GM19468 (cell line): Measurements from ENCODE around the gene KIRREL3.

ENCODE experiments used
- ATAC-seq: cut with Tn5 transposase; IDR thresholded peaks from one replicate; pipeline ENCODE4 v1.9.1; 2021; ENCODE audit warnings: mild to moderate bottlenecking, moderate library complexity, moderate number of reproducible peaks; ENCODE audit not compliant: unreplicated experiment; ENCODE audit errors: extremely low read depth

Gene KIRREL3

GRCh38 chr11:126658306-126659056 lies 342.1 kb downstream of the KIRREL3 start:
- ATAC-seq, result no peak

DNA sequence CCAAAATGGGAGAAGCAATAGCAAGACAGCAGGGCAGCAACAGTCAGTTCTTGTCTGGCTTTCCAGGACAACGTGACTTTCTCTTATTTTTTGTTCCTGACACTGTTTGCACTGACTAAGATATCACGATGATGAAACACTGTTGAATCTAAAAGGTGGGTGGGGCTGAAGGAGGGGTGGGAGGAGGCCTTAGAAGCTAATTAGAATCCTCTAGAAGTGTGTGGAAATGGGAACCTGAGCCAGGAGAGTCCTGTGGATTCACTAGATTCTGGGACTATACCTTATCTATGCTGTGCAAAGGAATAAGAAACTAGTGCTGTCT lies 344.8 kb downstream of the KIRREL3 start:
- no peak for ATAC-seq

DNA sequence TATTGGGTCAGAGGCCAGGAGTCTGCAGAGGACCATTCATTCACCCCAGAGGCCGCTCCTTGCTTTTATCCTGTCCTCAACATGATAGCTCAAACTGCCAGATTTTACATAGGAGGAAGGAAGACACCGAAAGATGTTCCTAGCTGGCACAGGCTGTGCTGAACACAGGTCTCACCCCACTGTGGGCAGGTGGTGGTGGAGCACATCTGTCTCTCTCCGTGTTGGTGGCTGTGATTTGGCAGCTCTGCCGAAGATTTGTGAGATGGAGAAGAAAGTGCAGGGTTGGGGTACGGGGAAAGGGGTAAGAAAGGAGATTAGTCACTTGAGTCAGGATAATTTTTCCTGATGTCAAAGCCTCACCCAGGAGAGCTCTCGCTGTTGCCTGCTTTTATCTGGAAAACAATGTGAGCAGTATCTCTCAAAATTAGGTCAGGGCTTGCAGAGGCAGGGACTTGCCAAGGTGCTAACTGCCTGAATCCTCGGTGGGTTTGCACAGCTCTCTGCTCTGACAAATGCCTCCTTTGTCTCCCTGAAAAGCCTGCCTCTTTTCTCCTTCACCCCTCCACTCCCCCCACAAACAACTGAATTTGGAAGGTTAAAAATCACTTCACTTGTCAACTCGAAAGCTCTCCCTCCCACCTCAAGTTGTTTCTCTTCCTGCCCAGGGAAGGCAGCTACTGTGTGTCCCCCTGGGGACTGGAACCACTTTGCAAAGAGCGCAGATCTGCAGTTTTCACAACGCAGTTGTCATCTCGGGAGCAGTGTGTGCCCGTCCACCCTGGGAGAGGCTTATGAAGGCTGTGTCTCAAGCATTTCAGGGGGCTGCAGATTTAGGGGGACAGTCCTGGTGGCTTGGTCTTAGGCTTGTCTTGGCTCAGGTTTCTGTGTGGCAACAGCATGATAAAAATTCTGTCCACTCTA lies 345.4 kb downstream of the KIRREL3 start:
- ATAC-seq, result no peak

GRCh38 chr11:126653040-126653439 lies 347.5 kb downstream of the KIRREL3 start:
- no peak for ATAC-seq

GRCh38 chr11:126647735-126648134 lies 352.8 kb downstream of the KIRREL3 start:
- no peak for ATAC-seq

DNA sequence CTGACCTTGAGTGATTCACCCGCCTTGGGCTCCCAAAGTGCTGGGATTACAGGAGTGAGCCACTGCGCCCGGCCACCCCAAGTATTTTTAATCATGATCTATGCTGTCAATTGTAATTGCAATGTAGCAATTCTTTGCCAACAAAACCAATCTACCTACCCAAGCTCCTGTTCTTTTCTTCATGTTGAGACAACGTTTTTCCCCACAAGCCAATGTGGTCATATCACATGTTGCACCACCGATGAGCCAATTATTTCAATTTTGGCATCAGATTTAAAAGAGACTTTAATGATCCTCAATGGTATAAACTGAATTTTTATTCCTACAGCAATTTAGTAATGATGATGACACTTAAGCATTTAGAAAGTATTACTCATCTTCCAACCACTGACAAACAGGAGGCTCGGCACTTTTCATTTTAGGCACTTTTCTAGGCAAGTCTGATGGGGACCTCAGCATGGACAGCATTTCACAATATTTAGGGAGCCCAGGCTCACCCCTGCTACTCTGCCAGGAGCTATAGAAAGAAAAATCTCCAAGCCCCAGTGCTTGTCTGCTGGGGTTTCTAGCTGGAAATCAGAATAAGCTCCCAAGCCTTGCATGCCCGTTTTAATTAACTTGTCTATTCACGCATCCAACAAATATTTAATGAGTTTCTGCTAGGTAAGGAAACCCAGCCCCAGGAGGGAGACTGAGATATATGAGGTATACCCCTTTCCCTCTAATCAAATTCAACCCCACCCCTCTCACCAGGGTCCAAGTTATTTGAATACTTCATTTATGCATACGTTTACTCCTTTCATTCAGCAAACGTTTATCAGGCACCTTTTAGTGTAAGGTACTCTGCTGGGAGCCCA lies 353.6 kb downstream of the KIRREL3 start:
- no peak for ATAC-seq

DNA sequence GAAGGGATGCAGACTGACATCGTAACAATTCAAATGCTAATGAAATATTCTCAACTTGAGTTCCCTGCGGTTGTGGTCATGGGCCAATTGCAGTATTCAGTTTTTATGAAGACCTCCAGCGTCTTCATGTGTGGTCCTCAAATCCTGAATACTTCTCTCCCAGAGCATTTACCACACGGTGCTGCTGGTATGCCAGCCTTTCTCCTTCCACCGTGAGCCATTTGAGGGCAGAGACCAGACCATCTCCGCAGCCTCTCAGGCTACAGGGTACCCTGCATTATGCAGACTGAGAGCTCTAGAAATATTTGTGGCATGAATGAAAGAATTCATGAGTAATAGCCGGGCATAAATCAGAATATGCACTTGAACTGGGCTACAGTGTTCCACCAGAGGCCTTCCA lies 355.4 kb downstream of the KIRREL3 start:
- ATAC-seq, result no peak

GRCh38 chr11:126640186-126640585 lies 360.4 kb downstream of the KIRREL3 start:
- ATAC-seq, result no peak

GRCh38 chr11:126639692-126640091 lies 360.9 kb downstream of the KIRREL3 start:
- no peak for ATAC-seq

GRCh38 chr11:126638648-126639047 lies 361.9 kb downstream of the KIRREL3 start:
- no peak for ATAC-seq

- ATAC-seq, result no peak
Observed at GRCh38 chr11:126637795-126638175, 362.8 kb downstream of the KIRREL3 start.

GRCh38 chr11:126636911-126637794 lies 363.4 kb downstream of the KIRREL3 start:
- no peak for ATAC-seq

DNA sequence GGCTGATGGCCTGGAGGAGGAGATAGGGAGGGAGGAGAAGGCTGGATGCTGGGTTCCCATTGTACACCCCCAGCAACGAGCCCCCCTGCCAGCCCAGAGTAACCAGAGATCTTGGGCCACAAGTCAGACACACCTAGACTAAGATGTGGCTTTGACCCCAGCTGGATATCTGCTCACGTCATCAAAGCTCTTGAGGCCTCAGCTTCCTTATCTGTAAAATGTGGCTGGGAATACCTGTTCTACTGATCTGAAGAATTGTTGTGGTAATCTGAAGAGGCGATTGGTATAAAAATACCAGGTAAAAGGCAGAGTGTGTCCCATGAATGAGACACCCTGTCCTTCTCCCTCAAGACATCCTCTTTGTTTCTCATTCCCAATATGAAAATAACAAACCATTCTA lies 365.1 kb downstream of the KIRREL3 start:
- ATAC-seq, result no peak

DNA sequence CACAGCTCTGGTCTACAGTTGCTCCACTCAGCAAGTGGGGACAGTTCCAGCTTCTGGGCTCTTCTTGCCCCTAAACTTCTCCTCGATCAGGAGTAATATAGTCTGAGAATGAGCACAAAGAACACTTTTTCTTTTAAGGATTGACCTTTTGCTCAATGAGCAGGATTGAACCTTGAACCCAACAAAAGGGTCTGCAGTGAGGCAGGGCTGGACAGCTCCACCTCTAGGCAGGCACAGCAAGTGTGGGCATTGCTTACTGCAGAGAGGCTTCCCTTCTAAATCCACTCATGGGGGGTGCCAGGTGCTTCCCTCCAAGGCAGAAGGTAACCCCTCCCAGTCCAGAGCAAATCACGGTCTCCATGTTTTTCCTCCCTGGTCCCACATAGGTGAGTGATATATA lies 365.6 kb downstream of the KIRREL3 start:
- ATAC-seq, result no peak

- no peak for ATAC-seq
Observed at GRCh38 chr11:126633330-126633729, 367.2 kb downstream of the KIRREL3 start.

GRCh38 chr11:126630893-126631798 lies 369.4 kb downstream of the KIRREL3 start:
- no peak for ATAC-seq

GRCh38 chr11:126630488-126630887 lies 370.1 kb downstream of the KIRREL3 start:
- ATAC-seq, result no peak

- ATAC-seq, result no peak
Observed at GRCh38 chr11:126628790-126629621, 371.6 kb downstream of the KIRREL3 start.
